ENCODE results near the gene PTPRN2.
"Not testable (repeated sequence)": the region's sequence is repeated elsewhere in the genome, so short reads cannot be mapped to it uniquely, and the experiment has no call there.

Gene PTPRN2

DNA sequence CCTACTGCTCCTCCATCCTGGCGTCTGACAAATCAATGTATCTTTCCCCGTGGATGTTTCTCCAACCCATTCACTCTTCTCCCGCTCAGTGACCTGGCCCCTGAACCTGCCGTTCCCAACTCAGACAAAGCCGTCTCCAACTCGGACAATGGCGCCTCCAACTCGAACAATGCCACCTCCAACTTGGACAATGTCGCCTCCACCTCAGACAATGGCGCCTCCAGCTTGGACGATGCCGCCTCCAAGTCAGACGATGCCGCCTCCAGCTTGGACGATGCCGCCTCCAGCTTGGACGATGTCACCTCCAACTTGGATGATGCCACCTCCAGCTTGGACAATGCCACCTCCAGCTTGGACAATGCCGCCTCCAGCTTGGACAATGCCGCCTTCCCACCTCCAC is 642.2 kb downstream of the PTPRN2 start:
- no peak for DNase-seq (ENCODE audit: low read depth in 4 of 4, low spot score in 1 of 4)

DNA sequence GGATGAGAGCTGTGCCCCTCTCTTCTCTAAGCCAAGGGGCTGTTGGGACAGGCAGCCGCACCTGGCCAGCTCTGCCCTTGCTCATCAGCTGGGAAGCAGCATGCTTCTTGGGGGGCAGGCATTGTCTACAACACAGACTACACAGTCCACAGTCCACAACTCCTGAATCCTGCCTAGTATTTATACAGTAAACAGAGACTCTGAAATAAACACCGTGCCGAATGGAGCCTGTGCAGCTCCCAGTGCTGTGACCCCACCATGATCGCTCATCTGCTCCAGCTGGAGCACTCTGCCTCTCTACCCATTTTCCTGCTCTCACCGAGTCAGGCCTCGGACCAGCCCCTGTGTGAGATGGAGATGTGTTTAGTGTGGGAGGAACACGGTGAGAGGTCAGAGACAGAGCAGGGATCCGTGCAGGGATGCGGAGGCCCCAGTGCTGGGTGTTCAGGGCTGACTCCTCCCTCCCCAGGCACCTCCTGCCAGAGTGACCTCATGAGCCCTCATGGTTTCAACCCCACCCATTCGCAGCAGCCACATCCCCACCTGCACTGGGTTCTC is 642.8 kb downstream of the PTPRN2 start:
- no peak for DNase-seq (ENCODE audit: low read depth in 4 of 4, low spot score in 1 of 4)

GRCh38 chr7:157944051-157944450 is 643.6 kb downstream of the PTPRN2 start:
- no peak for DNase-seq (ENCODE audit: low read depth in 4 of 4, low spot score in 1 of 4)

GRCh38 chr7:157943561-157943960 is 644.1 kb downstream of the PTPRN2 start:
- no peak for DNase-seq (ENCODE audit: low read depth in 4 of 4, low spot score in 1 of 4)

DNA sequence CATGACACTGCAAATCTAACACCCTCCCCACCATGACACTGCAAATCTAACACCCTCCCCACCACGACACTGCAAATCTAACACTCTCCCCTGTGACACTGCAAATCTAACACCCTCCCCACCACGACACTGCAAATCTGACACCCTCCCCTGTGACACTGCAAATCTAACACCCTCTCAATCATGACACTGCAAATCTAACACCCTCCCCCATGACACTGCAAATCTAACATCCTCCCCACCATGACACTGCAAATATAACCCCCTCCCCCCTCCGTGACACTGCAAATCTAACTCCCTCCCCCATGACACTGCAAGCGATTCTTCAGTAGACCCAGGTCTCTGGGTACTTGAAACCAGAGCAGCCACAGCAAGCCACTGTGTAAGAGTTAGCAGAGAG is 646.4 kb downstream of the PTPRN2 start:
- DNase-seq (ENCODE audit: low read depth in 4 of 4, low spot score in 1 of 4) = no peak

- DNase-seq (ENCODE audit: low read depth in 4 of 4, low spot score in 1 of 4) = no peak
These were observed 647.1 kb downstream of the PTPRN2 start for GRCh38 chr7:157940497-157940896.

DNA sequence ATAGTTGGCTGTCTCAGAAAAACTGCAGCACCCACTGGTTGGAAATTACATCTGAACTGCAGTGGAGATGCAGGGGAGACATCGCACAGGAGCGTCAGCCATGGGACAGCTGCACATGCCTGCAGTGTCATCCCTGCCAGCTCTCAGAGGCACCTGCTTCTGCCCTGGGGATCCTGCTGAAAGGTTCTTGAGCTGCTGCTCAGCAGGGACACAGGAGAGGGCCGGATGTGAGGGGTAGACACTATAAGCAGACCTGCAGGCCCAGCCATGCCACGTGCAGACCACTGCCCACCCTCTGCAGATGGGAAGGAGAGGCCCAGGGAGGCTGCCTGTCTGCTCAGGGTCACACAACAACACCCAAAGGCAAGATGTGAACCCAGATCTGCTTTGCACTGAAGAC is 649.4 kb downstream of the PTPRN2 start:
- DNase-seq (ENCODE audit: low read depth in 4 of 4, low spot score in 1 of 4) = no peak

DNA sequence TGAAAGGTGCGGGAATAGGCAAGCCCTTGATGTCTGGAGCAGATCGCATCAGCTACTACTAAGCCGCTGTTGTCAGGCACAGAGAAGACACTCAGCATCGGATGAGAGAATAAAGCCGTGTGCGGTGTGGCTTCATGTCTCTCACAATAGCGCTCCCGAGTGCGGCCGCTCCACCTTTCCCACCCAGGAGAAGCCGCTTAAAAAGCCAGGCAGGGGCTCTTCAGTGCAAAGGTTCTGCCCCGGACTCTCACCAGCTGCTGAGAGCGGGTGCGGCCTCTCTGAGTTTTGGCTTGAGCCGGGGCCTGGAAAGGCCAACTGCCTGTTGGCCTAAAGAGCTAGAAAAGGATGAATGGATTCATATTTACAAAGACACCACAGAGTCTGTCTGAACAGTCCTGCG is 650.2 kb downstream of the PTPRN2 start:
- DNase-seq (ENCODE audit: low read depth in 4 of 4, low spot score in 1 of 4) = no peak

DNA sequence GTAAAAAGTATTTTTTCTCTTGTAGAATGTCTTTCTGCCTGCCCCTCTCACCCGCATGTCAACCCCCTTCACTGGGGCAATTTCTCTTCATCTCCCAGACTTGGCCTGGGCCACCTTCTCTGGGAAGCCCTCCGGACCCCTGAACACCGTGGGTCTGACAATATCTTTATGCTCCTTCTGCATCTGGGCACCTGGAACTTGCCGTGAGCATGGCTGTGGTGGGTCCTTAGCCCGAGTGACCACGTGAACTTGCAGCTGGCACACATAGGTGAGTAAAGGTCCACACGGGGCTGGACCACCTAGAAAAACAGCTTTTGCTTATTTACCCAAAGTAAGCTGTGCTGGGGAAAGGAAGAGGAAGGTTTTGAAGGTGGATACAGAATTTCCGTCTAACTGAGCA is 650.6 kb downstream of the PTPRN2 start:
- no peak for DNase-seq (ENCODE audit: low read depth in 4 of 4, low spot score in 1 of 4)

DNA sequence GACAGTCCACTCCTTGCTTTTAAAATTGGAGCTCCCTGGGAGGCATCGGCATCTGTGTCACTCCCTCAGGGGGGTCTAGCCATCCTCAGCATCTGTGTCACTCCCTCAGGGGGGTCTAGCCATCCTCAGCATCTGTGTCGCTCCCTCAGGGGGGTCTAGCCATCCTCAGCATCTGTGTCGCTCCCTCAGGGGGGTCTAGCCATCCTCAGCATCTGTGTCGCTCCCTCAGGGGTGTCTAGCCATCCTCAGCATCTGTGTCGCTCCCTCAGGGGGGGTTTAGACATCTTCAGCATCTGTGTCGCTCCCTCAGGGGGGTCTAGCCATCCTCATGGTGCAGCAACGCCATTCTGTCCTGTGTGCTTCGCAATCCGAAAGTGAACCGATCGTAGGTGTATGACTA is 651.9 kb downstream of the PTPRN2 start:
- not testable (repeated sequence) for DNase-seq (ENCODE audit: low read depth in 4 of 4, low spot score in 1 of 4)

DNA sequence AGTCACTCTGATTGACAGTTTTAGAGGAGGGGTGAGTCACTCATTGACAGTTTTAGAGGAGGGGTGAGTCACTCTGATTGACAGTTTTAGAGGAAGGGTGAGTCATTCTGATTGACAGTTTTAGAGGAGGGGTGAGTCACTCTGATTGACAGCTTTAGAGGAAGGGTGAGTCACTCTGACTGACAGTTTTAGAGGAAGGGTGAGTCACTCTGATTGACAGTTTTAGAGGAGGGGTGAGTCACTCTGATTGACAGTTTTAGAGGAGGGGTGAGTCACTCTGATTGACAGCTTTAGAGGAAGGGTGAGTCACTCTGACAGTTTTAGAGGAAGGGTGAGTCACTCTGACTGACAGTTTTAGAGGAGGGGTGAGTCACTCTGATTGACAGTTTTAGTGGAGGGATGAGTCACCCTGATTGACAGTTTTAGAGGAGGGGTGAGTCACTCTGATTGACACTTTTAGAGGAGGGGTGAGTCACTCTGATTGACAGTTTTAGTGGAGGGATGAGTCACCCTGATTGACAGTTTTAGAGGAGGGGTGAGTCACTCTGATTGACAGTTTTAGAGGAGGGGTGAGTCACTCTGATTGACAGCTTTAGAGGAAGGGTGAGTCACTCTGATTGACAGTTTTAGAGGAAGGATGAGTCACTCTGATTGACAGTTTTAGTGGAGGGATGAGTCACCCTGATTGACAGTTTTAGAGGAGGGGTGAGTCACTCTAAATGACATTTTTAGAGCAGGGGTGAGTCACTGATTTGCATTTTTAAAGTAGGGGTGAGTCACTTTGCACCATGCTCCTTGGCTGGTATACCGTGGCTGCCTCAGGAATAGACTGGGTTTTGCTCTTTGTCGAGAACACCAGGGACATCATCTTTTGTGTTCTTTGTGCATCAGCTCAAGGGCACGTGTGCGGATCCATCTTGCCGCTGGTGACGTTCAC is 654.1 kb downstream of the PTPRN2 start:
- DNase-seq (ENCODE audit: low read depth in 4 of 4, low spot score in 1 of 4) = not testable (repeated sequence)

- DNase-seq (ENCODE audit: low read depth in 4 of 4, low spot score in 1 of 4) = no peak
These were observed 655.0 kb downstream of the PTPRN2 start for GRCh38 chr7:157932498-157933218.

DNA sequence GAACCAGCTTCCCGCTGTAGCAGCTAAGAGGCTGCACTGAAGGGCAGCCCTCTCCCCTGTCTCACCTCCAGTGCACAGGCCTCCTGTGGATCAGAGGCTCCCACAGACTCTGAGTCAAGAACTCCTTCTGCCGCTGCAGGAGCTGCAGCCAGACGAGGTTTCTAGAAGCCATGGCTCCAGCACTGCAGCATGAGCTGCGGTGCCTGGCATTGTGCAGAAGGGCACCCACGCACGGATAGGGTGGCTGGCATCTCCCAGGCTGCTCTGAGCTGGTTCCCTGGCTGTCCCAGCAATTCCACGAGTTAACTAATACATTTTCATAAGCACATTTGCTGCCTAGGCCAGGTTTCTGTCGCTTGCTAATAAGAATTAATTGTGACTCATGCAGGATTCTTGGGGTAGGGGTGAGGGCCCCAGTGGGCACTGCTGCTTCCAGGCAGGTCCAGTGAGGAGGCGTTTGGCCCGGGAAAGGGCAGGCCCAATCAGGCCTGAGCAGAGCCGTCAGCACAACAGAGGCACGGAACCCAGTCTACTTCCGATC is 656.6 kb downstream of the PTPRN2 start:
- no peak for DNase-seq (ENCODE audit: low read depth in 4 of 4, low spot score in 1 of 4)

DNA sequence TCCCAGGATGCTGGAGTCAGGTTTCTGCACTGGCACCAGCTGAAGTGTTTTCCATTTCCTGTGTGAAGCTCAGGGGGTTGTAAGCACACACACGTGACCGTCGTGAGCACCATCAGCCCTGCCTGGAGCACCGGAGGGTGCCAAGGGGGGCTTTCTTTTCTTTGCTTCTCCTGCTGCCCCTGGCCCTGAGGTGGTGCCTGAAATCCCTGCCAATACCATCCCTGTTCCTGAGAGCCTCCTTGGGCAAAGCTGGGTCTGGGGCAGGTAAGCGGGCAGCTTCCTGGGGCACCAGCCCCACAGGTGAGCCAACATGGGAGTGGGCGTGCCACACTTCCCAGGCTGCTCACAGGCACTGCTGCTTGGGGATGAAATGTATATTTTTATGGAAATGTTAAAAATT is 657.2 kb downstream of the PTPRN2 start:
- no peak for DNase-seq (ENCODE audit: low read depth in 4 of 4, low spot score in 1 of 4)

- DNase-seq (ENCODE audit: low read depth in 4 of 4, low spot score in 1 of 4) = no peak
These were observed 658.0 kb downstream of the PTPRN2 start for GRCh38 chr7:157929671-157930070.

DNA sequence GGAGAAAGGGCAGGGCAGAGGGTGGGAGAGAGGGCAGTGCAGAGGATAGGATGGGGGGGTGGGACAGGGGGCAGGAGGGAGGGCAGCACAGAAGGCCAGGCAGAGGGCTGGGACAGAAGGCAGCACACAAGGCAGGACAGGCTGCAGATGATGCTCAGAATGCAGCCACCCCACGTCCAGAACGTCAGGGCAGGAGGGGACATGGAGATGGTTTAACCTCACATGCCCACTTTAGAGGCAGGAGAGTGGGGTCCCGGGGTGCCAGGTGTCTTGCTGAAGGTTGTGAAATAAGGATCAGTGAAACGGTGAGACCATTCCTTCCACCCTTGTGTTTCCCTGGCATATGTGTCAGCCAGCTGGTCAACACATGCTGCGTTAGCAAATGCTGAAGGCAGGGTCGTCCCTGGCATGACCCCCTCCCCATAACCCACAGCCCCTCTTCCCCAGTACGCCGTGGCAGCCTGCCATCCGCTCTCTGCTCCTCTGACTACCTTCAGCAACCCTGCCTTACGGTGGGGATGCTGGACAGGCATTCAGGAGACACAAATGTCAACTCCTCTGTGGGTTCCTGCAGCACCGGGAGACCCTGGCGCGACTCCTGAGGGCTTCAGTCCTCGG is 658.7 kb downstream of the PTPRN2 start:
- DNase-seq (ENCODE audit: low read depth in 4 of 4, low spot score in 1 of 4) = no peak

DNA sequence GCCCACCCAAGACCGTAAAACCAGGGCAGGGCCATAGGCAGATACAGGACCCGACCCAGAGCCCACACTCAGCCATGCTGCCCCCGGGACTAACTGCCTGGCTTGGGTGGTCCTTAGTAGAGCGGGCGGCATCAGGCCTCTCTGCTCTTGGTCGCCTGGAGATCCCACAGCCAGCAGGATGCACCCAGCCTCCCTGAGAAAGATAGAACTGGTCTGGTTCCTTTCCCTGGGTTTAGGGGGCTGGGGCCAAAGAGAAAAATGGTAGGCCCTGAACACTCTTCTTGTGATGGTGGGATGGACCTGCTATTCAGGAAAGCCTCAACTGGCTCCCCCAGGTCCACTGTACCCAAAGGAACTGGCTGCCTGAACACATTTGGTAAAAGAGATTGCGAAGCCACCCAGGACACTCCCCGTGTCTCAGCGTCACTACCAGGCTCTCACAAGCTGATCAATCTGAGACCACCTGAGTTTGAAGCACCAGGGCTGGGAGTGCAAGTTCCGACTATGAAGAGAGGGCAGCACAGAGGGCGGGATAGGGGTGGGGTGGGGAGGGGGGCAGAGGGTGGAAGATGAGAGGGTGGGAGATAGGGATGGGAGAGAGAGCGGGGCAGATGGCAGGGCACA is 659.3 kb downstream of the PTPRN2 start:
- DNase-seq (ENCODE audit: low read depth in 4 of 4, low spot score in 1 of 4) = no peak

GRCh38 chr7:157927313-157927925 is 660.2 kb downstream of the PTPRN2 start:
- DNase-seq (ENCODE audit: low read depth in 4 of 4, low spot score in 1 of 4) = no peak

GRCh38 chr7:157926521-157927150 is 661.0 kb downstream of the PTPRN2 start:
- DNase-seq (ENCODE audit: low read depth in 4 of 4, low spot score in 1 of 4) = no peak

- no peak for DNase-seq (ENCODE audit: low read depth in 4 of 4, low spot score in 1 of 4)
These were observed 661.5 kb downstream of the PTPRN2 start for GRCh38 chr7:157926107-157926506.
